ENCODE results near the gene ERP27.

GRCh38 chr12:14928931-14929330 is 9.4 kb downstream of the ERP27 start:
- TF ChIP-seq CTCF (IDR thresholded peaks at IDR 0.05), result no peak
- no peak for TF ChIP-seq POLR2AphosphoS5 (IDR thresholded peaks at IDR 0.05; ENCODE audit: low read depth, low read length)
- TF ChIP-seq GABPA (IDR thresholded peaks at IDR 0.05; ENCODE audit: low read depth), result no peak
- no peak for TF ChIP-seq EP300 (IDR thresholded peaks at IDR 0.05; ENCODE audit: borderline replicate concordance in 1 of 2, low read depth in 1 of 2, low read length in 1 of 2)
